Uterus (tissue), 4 donors: ENCODE results near the gene ATP9B. TPM values are rescaled to one million over a fixed set of nuclear protein-coding genes. Genes with fewer than 3 reads are reported as not detected.
A peak's percentile ranks its signal among the peaks of the same experiment; 100 is the strongest.

Source experiments
- DNase-seq, 2 donors: peaks; one replicate each; pipeline ENCODE4 v3.0.0-alpha.2; 2019 to 2020
- H3K27ac ChIP-seq, 2 donors: fragments of 200-600 bp; sonication (generic); 1 replicate in 1 of 2; 2 replicates in 1 of 2; pipeline ENCODE4 v1.5.1; 2016 to 2018
- H3K27me3 ChIP-seq, 2 donors: fragments of 200-600 bp; sonication (generic); one replicate each; pipeline ENCODE4 v1.5.1; 2018 to 2019; ENCODE audit warnings: control low read depth in 1 of 2
- H3K36me3 ChIP-seq, 2 donors: fragments of 200-600 bp; sonication (generic); one replicate each; pipeline ENCODE4 v1.5.1; 2019; ENCODE audit warnings: control low read depth in 1 of 2
- H3K4me1 ChIP-seq, 2 donors: fragments of 200-600 bp; sonication (generic); one replicate each; pipeline ENCODE4 v1.5.1; 2018 to 2019; ENCODE audit warnings: control low read depth in 1 of 2
- H3K4me3 ChIP-seq, 2 donors: fragments of 200-600 bp; sonication (generic); 1 replicate in 1 of 2; 2 replicates in 1 of 2; pipeline ENCODE4 v1.5.1; 2018 to 2019; ENCODE audit warnings: mild to moderate bottlenecking in 1 of 2
- H3K9me3 ChIP-seq, 2 donors: fragments of 200-600 bp; sonication (generic); one replicate each; pipeline ENCODE4 v1.5.1; 2019; ENCODE audit warnings: control low read depth in 1 of 2
- POLR2A ChIP-seq, 2 donors: fragments of 450-650 bp; IDR thresholded peaks; one replicate each; pipeline ENCODE4 v1.6.1; 2016; ENCODE audit warnings: antibody characterized with exemption in 2 of 2, mild to moderate bottlenecking in 1 of 2, moderate library complexity in 1 of 2
- intact Hi-C: fragments of 100-400 bp; cut with DNase I; formaldehyde crosslinking; loops from one replicate; pipeline ENCODE4 v1.15.1; 2023; ENCODE audit warnings: low total_unique reads
- total RNA-seq, 4 donors: library from RNA; depleted of rRNA in 3 of 4; stranded (reverse); fragments of >200 nt in 3 of 4; gene quantifications; one replicate each; pipeline versions ENCODE4 v1.1.0 to v1.2.4, GENCODE V29; 2014 to 2023
- TF ChIP-seq, protein P1 (sequence below), 4 experiments: fragments of 200-600 bp in 2 of 4; fragments of 450-650 bp in 2 of 4; sonication (generic) in 2 of 4; IDR thresholded peaks; one replicate each; pipeline ENCODE4 v1.5.1; 2016 to 2019; ENCODE audit warnings: antibody characterized with exemption in 4 of 4, mild to moderate bottlenecking in 2 of 4, moderate library complexity in 1 of 4
- donor health status: DM: yes; HTN: yes; CAD: no.

ATP9B gene
- total RNA-seq, 4 donors from 2014 or later = 18.2 to 111 (median 70.3) TPM

DNA sequence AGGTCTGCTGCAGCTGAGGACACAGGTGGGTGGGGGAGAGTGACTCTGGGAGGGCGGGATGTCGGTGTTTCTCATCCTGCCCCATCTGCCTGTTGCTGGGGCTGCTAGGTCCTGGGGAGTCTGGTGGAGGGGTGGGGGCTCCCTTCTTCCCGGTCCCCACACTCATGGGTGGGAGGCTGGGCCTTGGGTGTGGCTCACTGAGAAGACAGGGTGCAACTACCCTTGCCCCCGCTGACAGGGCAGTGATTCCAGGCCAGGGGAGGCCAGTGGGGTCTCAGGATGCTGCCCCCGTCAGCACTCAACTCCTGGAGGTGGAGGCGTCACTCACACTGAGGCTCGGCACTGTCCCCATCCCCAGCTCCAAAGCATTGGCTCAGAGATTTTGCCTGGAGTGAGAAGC, 318.8 kb downstream of the ATP9B start:
- intact Hi-C loops = no loop called here
- DNase-seq = no peak
- TF ChIP-seq, protein P1, sequence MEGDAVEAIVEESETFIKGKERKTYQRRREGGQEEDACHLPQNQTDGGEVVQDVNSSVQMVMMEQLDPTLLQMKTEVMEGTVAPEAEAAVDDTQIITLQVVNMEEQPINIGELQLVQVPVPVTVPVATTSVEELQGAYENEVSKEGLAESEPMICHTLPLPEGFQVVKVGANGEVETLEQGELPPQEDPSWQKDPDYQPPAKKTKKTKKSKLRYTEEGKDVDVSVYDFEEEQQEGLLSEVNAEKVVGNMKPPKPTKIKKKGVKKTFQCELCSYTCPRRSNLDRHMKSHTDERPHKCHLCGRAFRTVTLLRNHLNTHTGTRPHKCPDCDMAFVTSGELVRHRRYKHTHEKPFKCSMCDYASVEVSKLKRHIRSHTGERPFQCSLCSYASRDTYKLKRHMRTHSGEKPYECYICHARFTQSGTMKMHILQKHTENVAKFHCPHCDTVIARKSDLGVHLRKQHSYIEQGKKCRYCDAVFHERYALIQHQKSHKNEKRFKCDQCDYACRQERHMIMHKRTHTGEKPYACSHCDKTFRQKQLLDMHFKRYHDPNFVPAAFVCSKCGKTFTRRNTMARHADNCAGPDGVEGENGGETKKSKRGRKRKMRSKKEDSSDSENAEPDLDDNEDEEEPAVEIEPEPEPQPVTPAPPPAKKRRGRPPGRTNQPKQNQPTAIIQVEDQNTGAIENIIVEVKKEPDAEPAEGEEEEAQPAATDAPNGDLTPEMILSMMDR (IDR thresholded peaks at IDR 0.05) = no peak
- no peak for TF ChIP-seq POLR2A (IDR thresholded peaks at IDR 0.05)
- no peaks in the 10 kb centered on the region for H3K36me3 ChIP-seq
- no peaks in the 10 kb centered on the region for H3K9me3 ChIP-seq
- H3K27me3 ChIP-seq = peaks cover 0 to 17% of the 10 kb centered on the region in 2 donors
- H3K4me3 ChIP-seq = no peak overlapping the region
- H3K27ac ChIP-seq = no peak overlapping the region
- peaks cover under 1 to 3% of the 10 kb centered on the region in 2 donors for H3K4me1 ChIP-seq

- Histone ChIP-seq H3K9me3 (no peaks in the 10 kb centered on the region), H3K36me3 (no peaks in the 10 kb centered on the region), H3K4me1 (peaks cover 5 to 11% of the 10 kb centered on the region in 2 donors), H3K27me3 (peaks cover 0 to 17% of the 10 kb centered on the region in 2 donors), H3K27ac (no peak overlapping the region), H3K4me3 (no peak overlapping the region)
- intact Hi-C loops = no loop called here
- TF ChIP-seq, protein P1 (IDR thresholded peaks at IDR 0.05) = no peak
- no peak for TF ChIP-seq POLR2A (IDR thresholded peaks at IDR 0.05)
- DNase-seq = no peak
Observed at GRCh38 chr18:79389689-79390088, 320.5 kb downstream of the ATP9B start.

DNA sequence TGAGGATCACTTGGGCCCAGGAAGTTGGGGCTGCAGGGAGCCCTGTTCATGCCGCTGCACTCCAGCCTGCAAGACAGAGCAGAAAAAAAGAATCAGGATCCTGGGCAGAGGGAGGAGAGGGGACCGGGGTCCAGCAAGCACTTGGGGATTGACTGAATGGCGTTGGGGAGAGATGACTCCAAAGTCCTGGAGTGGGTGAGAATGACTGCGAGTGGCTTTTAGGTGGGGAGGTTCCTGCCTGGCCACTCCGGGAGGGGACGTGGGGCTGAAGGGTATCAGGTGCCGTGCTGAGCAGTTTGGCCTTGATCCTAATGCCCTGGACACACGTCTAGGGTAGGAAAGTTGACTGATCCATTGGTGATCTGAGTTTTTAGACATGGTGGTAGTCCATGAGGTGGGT, 323.0 kb downstream of the ATP9B start:
- peaks cover 0 to 17% of the 10 kb centered on the region in 2 donors for H3K27me3 ChIP-seq
- intact Hi-C loops = no loop called here

GRCh38 chr18:79393181-79393634, 324.0 kb downstream of the ATP9B start:
- H3K9me3 ChIP-seq = no peaks in the 10 kb centered on the region
- peak overlapping the region; percentile 91 to 95 for H3K27ac ChIP-seq
- peak in 1 of 2 donors; percentile 53 for DNase-seq
- peak overlapping the region; percentile 24 to 48 for H3K4me3 ChIP-seq
- TF ChIP-seq, protein P1 (IDR thresholded peaks at IDR 0.05) = no peak
- TF ChIP-seq POLR2A (IDR thresholded peaks at IDR 0.05) = no peak
- H3K27me3 ChIP-seq = peaks cover 0 to 17% of the 10 kb centered on the region in 2 donors
- intact Hi-C loops = no loop called here
- peaks cover 5 to 17% of the 10 kb centered on the region in 2 donors for H3K4me1 ChIP-seq
- H3K36me3 ChIP-seq = no peaks in the 10 kb centered on the region

More for the DNA sequence above, 323.0 kb downstream of the ATP9B start:
- no peak for DNase-seq
- Histone ChIP-seq H3K36me3 (no peaks in the 10 kb centered on the region), H3K4me3 (no peak overlapping the region), H3K4me1 (peaks cover 5 to 17% of the 10 kb centered on the region in 2 donors), H3K9me3 (no peaks in the 10 kb centered on the region), H3K27ac (no peak overlapping the region)
- TF ChIP-seq POLR2A (IDR thresholded peaks at IDR 0.05) = no peak
- TF ChIP-seq, protein P1 (IDR thresholded peaks at IDR 0.05) = no peak

GRCh38 chr18:79393635-79394533, 324.7 kb downstream of the ATP9B start:
- intact Hi-C loops = no loop called here
- Histone ChIP-seq H3K4me1 (peaks cover 5 to 17% of the 10 kb centered on the region in 2 donors), H3K27me3 (peaks cover 0 to 17% of the 10 kb centered on the region in 2 donors), H3K4me3 (peak overlapping the region; percentile 24 to 48), H3K27ac (peak overlapping the region; percentile 91 to 95), H3K36me3 (no peaks in the 10 kb centered on the region), H3K9me3 (no peaks in the 10 kb centered on the region)
- peak; percentile 96 to 97 for DNase-seq
- peak in 1 of 2 donors; percentile 64 for TF ChIP-seq POLR2A (IDR thresholded peaks at IDR 0.05)
- TF ChIP-seq, protein P1 (IDR thresholded peaks at IDR 0.05) = no peak
